Stimulated activated CD4-positive, alpha-beta T cell treated with anti-CD3 and anti-CD28 coated beads, TNF-alpha, amount 100 ng/mL, for 1 hour (primary cell): ENCODE data around the gene SEC24D.
A peak's percentile ranks its signal among the peaks of the same experiment; 100 is the strongest.
"Not testable (repeated sequence)": the region's sequence is repeated elsewhere in the genome, so short reads cannot be mapped to it uniquely, and the experiment has no call there.

Experiments
- DNase-seq, 3 donors: peaks; one replicate each; pipeline ENCODE4 v3.0.0-alpha.2; 2020; ENCODE audit warnings: low read depth in 3 of 3, low spot score in 1 of 3

The SEC24D gene

GRCh38 chr4:118835571-118836300 lies at the start of gene SEC24D:
Gene SEC24D, minus strand, starts transcription at chr4:118836126. Its CDS starts 2,430 bp downstream, at chr4:118833696.
- DNase-seq = peak in 2 of 3 donors; percentile 62 to 77

- no peak for DNase-seq
Measured at GRCh38 chr4:118884716-118885115, 48.8 kb upstream of the SEC24D start.

GRCh38 chr4:118883861-118884260 lies 47.9 kb upstream of the SEC24D start:
- no peak for DNase-seq

GRCh38 chr4:118881512-118882146 lies 45.7 kb upstream of the SEC24D start:
- DNase-seq = no peak

GRCh38 chr4:118879409-118879808 lies 43.5 kb upstream of the SEC24D start:
- DNase-seq = no peak

- not testable (repeated sequence) for DNase-seq
Measured at GRCh38 chr4:118878507-118878906, 42.6 kb upstream of the SEC24D start.

GRCh38 chr4:118877797-118878196 lies 41.9 kb upstream of the SEC24D start:
- DNase-seq = no peak

GRCh38 chr4:118872181-118872580 lies 36.3 kb upstream of the SEC24D start:
- DNase-seq = no peak

- DNase-seq = no peak
Measured at GRCh38 chr4:118869808-118870342, 33.9 kb upstream of the SEC24D start.

- DNase-seq = no peak
Measured at GRCh38 chr4:118867311-118868067, 31.6 kb upstream of the SEC24D start.

GRCh38 chr4:118866442-118866841 lies 30.5 kb upstream of the SEC24D start:
- no peak for DNase-seq

GRCh38 chr4:118865091-118865708 lies 29.3 kb upstream of the SEC24D start:
- DNase-seq = no peak

- no peak for DNase-seq
Measured at GRCh38 chr4:118858779-118859178, 22.9 kb upstream of the SEC24D start.

GRCh38 chr4:118857760-118858159 lies 21.8 kb upstream of the SEC24D start:
- DNase-seq = no peak

GRCh38 chr4:118850488-118851173 lies 14.7 kb upstream of the SEC24D start:
- DNase-seq = no peak

GRCh38 chr4:118849867-118850487 lies 14.1 kb upstream of the SEC24D start:
- no peak for DNase-seq

GRCh38 chr4:118848901-118849300 lies 13.0 kb upstream of the SEC24D start:
- no peak for DNase-seq

- no peak for DNase-seq
Measured at GRCh38 chr4:118848242-118848641, 12.3 kb upstream of the SEC24D start.

- DNase-seq = no peak
Measured at GRCh38 chr4:118846979-118847378, 11.1 kb upstream of the SEC24D start.

GRCh38 chr4:118845552-118846050 lies 9.7 kb upstream of the SEC24D start:
- DNase-seq = no peak
